Smooth muscle cell (in vitro differentiated cells): Measurements from ENCODE around the gene SEC14L3. TPM values are rescaled to one million over a fixed set of nuclear protein-coding genes. Genes with fewer than 3 reads are reported as not detected.

Experiments
- DNase-seq: peaks from one replicate; lab custom pipeline; 2025; ENCODE audit not compliant: unreplicated experiment; lab: John Stamatoyannopoulos, UW
- H2AFZ ChIP-seq: fragments of 200-600 bp; sonication (generic); 2 replicates; pipeline ENCODE4 v1.6.0; 2016; ENCODE audit warnings: antibody characterized with exemption, low read depth, mild to moderate bottlenecking
- H3F3A ChIP-seq: fragments of 200-600 bp; sonication (generic); 2 replicates; pipeline ENCODE4 v1.6.0; 2017; ENCODE audit warnings: antibody characterized with exemption, low read depth
- H3K27ac ChIP-seq: fragments of 200-600 bp; sonication (generic); 2 replicates; pipeline ENCODE4 v1.5.1; 2016; ENCODE audit warnings: low read depth, mild to moderate bottlenecking
- H3K27me3 ChIP-seq: fragments of 200-600 bp; sonication (generic); 2 replicates; pipeline ENCODE4 v1.6.1; 2016; ENCODE audit warnings: low read depth, mild to moderate bottlenecking
- H3K36me3 ChIP-seq: fragments of 200-600 bp; sonication (generic); 2 replicates; pipeline ENCODE4 v1.5.1; 2016; ENCODE audit warnings: low read depth
- H3K4me1 ChIP-seq: fragments of 200-600 bp; sonication (generic); 2 replicates; pipeline ENCODE4 v1.5.1; 2016; ENCODE audit warnings: low read depth
- H3K4me2 ChIP-seq: fragments of 200-600 bp; sonication (generic); 2 replicates; pipeline ENCODE4 v1.6.0; 2016; ENCODE audit warnings: mild to moderate bottlenecking
- H3K4me3 ChIP-seq: fragments of 200-600 bp; sonication (generic); 2 replicates; pipeline ENCODE4 v1.5.1; 2016; ENCODE audit warnings: mild to moderate bottlenecking
- H3K79me2 ChIP-seq: fragments of 200-600 bp; sonication (generic); 2 replicates; pipeline ENCODE4 v1.6.0; 2016; ENCODE audit warnings: low read depth, mild to moderate bottlenecking
- H3K9ac ChIP-seq: fragments of 200-600 bp; sonication (generic); 2 replicates; pipeline ENCODE4 v1.6.0; 2016; ENCODE audit warnings: low read depth
- H3K9me3 ChIP-seq: fragments of 200-600 bp; sonication (generic); replicated peaks from 2 replicates; pipeline ENCODE4 v1.5.1; 2016; ENCODE audit warnings: low read depth
- H4K20me1 ChIP-seq: fragments of 200-600 bp; sonication (generic); 2 replicates; pipeline ENCODE4 v1.6.0; 2016; ENCODE audit warnings: low read depth
- WGBS: methylation state at CpG from one replicate; pipeline ENCODE4 v1.1.7; 2016; ENCODE audit warnings: low lambda C conversion rate; 5-methylcytosine and 5-hydroxymethylcytosine counted together
- polyA plus RNA-seq: library from polyadenylated mRNA; unstranded; fragments of >200 nt; fragmentation: Nextera tagmentation; extraction: Ambion mirVana; gene quantifications from 2 replicates; pipeline ENCODE4 v1.2.1, GENCODE V29; 2016
- total RNA-seq: library from RNA; depleted of rRNA; stranded (reverse); fragments of >200 nt; gene quantifications from 2 replicates; pipeline ENCODE4 v1.2.3, GENCODE V29; 2014
- TF ChIP-seq, protein P1 (sequence below): fragments of 200-600 bp; sonication (generic); IDR thresholded peaks from 2 replicates; pipeline ENCODE4 v1.5.1; 2017; ENCODE audit warnings: borderline replicate concordance, mild to moderate bottlenecking, antibody characterized with exemption; ENCODE audit not compliant: insufficient read depth, poor library complexity, severe bottlenecking

SEC14L3 gene
- total and polyA plus RNA-seq, 2 experiments from 2014 or later: not detected

DNA sequence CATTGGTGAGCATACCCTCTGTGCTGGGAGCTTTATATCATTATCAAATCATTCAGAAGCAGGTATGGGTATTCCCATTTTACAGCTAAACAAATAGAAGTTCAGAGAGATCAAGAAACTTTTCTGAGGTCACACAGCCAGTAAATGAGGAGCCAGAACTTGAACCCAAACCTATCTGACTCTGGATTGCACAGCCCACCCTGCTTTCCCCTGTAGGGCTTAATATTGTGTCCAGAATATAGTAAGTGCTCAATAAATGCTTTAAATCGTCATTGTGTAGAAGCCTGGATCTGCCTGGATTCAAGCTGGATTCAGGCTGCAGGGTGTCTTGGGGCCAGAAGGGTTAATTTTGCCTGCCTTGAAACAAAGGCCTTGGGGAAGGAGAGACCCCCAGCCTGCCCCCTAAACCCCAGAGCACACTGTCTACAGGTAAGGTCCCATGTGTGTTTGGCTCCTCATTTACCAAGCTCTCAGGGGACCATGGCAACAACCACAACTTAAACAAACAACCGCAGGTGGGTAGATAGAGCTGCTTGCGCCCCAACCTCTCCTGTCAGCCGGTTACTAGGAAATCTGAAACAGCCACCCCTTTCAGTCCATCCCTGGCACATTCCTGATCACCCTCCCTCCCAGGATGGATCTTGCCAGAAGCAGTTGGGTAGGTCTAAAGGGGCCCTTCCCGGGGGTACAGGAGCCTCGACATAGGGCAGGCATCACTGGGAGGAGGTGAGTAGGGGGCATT, 3.0 kb upstream of the SEC14L3 start:
- no peak overlapping the region for H3K9ac ChIP-seq
- no peaks in the 10 kb centered on the region for H3K36me3 ChIP-seq
- 82% methylated on average over 6 of the region's 6 CpGs for WGBS
- H3F3A ChIP-seq: no peaks in the 10 kb centered on the region
- H3K79me2 ChIP-seq: no peaks in the 10 kb centered on the region
- peaks cover 21% of the 10 kb centered on the region for H3K27me3 ChIP-seq
- H3K9me3 ChIP-seq: no peaks in the 10 kb centered on the region
- no peaks in the 10 kb centered on the region for H3K4me1 ChIP-seq
- no peak for DNase-seq
- H2AFZ ChIP-seq: no peak overlapping the region
- H3K27ac ChIP-seq: no peak overlapping the region
- no peak overlapping the region for H3K4me2 ChIP-seq
- TF ChIP-seq, protein P1, sequence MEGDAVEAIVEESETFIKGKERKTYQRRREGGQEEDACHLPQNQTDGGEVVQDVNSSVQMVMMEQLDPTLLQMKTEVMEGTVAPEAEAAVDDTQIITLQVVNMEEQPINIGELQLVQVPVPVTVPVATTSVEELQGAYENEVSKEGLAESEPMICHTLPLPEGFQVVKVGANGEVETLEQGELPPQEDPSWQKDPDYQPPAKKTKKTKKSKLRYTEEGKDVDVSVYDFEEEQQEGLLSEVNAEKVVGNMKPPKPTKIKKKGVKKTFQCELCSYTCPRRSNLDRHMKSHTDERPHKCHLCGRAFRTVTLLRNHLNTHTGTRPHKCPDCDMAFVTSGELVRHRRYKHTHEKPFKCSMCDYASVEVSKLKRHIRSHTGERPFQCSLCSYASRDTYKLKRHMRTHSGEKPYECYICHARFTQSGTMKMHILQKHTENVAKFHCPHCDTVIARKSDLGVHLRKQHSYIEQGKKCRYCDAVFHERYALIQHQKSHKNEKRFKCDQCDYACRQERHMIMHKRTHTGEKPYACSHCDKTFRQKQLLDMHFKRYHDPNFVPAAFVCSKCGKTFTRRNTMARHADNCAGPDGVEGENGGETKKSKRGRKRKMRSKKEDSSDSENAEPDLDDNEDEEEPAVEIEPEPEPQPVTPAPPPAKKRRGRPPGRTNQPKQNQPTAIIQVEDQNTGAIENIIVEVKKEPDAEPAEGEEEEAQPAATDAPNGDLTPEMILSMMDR: no peak
- H4K20me1 ChIP-seq: no peaks in the 10 kb centered on the region
- H3K4me3 ChIP-seq: no peak overlapping the region

DNA sequence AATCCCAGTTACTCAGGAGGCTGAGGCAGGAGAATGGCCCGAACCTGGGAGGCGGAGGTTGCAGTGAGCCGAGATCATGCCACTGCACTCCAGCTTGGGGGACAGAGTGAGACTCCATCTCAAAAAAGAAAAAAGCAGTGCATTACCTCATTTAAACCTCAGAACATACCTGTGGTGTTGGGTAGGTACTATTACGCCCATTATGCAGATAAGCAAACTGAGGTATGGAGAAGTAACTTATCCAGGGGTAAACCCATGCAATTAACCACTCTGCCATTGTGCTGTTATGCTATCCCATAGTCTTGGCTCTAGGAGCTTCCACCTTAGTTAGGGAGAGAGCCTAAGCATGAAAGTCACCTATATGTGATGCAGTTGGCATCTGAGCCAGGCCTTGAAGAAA, 2.3 kb upstream of the SEC14L3 start:
- 90% methylated on average over 4 of the region's 4 CpGs for WGBS
- no peaks in the 10 kb centered on the region for H3K79me2 ChIP-seq
- TF ChIP-seq, protein P1: no peak
- no peak overlapping the region for H3K4me3 ChIP-seq
- no peaks in the 10 kb centered on the region for H3K36me3 ChIP-seq
- peaks cover 28% of the 10 kb centered on the region for H3K27me3 ChIP-seq
- H4K20me1 ChIP-seq: no peaks in the 10 kb centered on the region
- no peaks in the 10 kb centered on the region for H3K4me1 ChIP-seq
- H3K9ac ChIP-seq: no peak overlapping the region
- no peak overlapping the region for H3K4me2 ChIP-seq
- no peak overlapping the region for H2AFZ ChIP-seq
- no peaks in the 10 kb centered on the region for H3F3A ChIP-seq
- no peaks in the 10 kb centered on the region for H3K9me3 ChIP-seq
- H3K27ac ChIP-seq: no peak overlapping the region
- DNase-seq: no peak

DNA sequence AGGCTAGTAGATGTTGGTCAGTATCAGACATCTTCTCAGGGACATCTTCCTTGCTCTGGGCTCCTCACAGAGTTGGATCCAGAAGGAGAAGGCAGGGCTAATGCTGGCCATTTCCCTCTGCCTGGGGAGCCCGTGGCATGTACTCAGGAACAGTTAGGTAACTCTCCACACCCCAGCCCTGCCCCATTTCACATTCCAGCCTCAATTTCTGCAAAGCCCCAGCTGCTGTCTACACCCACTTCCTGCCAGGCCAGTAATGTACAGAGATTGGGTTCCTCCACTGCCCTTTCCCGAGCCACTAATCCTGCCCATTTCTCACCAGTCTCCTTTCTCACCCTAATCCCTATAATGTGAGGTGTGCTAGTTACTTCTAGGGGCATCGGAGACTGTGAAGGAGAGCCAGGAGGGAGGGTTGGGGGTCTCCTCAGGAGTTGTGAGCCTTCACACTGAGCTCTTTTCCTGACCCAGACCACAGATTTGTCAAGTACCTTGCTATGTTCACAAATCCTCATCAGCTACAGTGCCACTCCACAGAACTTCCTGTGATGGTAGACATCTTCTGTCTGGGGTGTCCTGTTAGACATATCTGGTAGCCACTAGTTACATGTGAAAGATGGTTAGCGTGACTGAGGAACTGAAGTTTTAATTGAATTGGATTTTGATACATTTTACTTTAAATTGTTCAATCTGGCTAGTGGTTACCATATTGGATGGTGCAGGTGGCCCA, 1.3 kb upstream of the SEC14L3 start:
- H3K27ac ChIP-seq: no peak overlapping the region
- no peaks in the 10 kb centered on the region for H4K20me1 ChIP-seq
- no peaks in the 10 kb centered on the region for H3K79me2 ChIP-seq
- H3K9ac ChIP-seq: no peak overlapping the region
- no peaks in the 10 kb centered on the region for H3K9me3 ChIP-seq
- no peak overlapping the region for H2AFZ ChIP-seq
- no peaks in the 10 kb centered on the region for H3K4me1 ChIP-seq
- no peak for DNase-seq
- H3K36me3 ChIP-seq: no peaks in the 10 kb centered on the region
- no peak overlapping the region for H3K4me2 ChIP-seq
- H3F3A ChIP-seq: no peaks in the 10 kb centered on the region
- WGBS: 87% methylated on average over 4 of the region's 4 CpGs
- H3K4me3 ChIP-seq: no peak overlapping the region
- TF ChIP-seq, protein P1: no peak
- H3K27me3 ChIP-seq: peaks cover 28% of the 10 kb centered on the region
